ENCODE data around the gene TUBA3D.

GRCh38 chr2:131431336-131431735 is 44.6 kb upstream of the TUBA3D start:
- TF ChIP-seq CTCF (IDR thresholded peaks at IDR 0.05) (no peak), POLR2A (IDR thresholded peaks at IDR 0.05) (no peak)

All from thyroid gland (tissue), 4 donors.